Measurements from ENCODE around the gene VAT1.
A peak's percentile ranks its signal among the peaks of the same experiment; 100 is the strongest.

The VAT1 gene

GRCh38 chr17:43027091-43028032 is 5.2 kb upstream of the VAT1 start:
- no peak for DNase-seq

GRCh38 chr17:43026595-43026994 is 4.4 kb upstream of the VAT1 start:
- DNase-seq = no peak

- DNase-seq = no peak
Observed at GRCh38 chr17:43025766-43026537, 3.8 kb upstream of the VAT1 start.

- DNase-seq = no peak
Observed at GRCh38 chr17:43025290-43025657, 3.1 kb upstream of the VAT1 start.

- DNase-seq = peak; percentile 86
Observed at GRCh38 chr17:43024407-43025289, 2.5 kb upstream of the VAT1 start, which contains the start of gene RND2. TSS of gene RND2 (plus strand) at chr17:43025231. CDS start at chr17:43025348, 117 bp downstream.

- DNase-seq = peak; percentile 68
Observed at GRCh38 chr17:43020789-43021740, 1.1 kb downstream of the VAT1 start.

- DNase-seq = no peak
Observed at GRCh38 chr17:43020030-43020621, 2.1 kb downstream of the VAT1 start.

- no peak for DNase-seq
Observed at GRCh38 chr17:43019418-43019817, 2.8 kb downstream of the VAT1 start.

- DNase-seq = no peak
Observed at GRCh38 chr17:43018932-43019331, 3.3 kb downstream of the VAT1 start.

- DNase-seq = peak; percentile 22
Observed at GRCh38 chr17:43018008-43018853, 4.0 kb downstream of the VAT1 start.

GRCh38 chr17:43016216-43016615 is 6.0 kb downstream of the VAT1 start:
- DNase-seq = no peak

- no peak for DNase-seq
Observed at GRCh38 chr17:43015579-43015978, 6.6 kb downstream of the VAT1 start.

GRCh38 chr17:43014649-43015542 is 7.3 kb downstream of the VAT1 start:
- no peak for DNase-seq

- no peak for DNase-seq
Observed at GRCh38 chr17:43014020-43014648, 8.1 kb downstream of the VAT1 start.

- DNase-seq = no peak
Observed at GRCh38 chr17:43013296-43013695, 8.9 kb downstream of the VAT1 start.

- no peak for DNase-seq
Observed at GRCh38 chr17:43011728-43012472, 10.3 kb downstream of the VAT1 start.

- no peak for DNase-seq
Observed at GRCh38 chr17:43010667-43011308, 11.4 kb downstream of the VAT1 start.

Measured in CD4-positive, alpha-beta T cell treated with Interleukin-6 for 4 hours (primary cell).